Daoy (cell line): Measurements from ENCODE around the gene HNMT. TPM values are rescaled to one million over a fixed set of nuclear protein-coding genes. Genes with fewer than 3 reads are reported as not detected.
"Not testable (repeated sequence)": the region's sequence is repeated elsewhere in the genome, so short reads cannot be mapped to it uniquely, and the experiment has no call there.

Experiments
- DNase-seq: peaks from one replicate; pipeline ENCODE4 v3.0.0-alpha.2; 2015; ENCODE audit warnings: low read depth
- total RNA-seq: library from RNA; depleted of rRNA; stranded (reverse); fragments of >200 nt; shearing (Covaris generic); gene quantifications from 2 replicates; pipeline ENCODE4 v1.2.3, GENCODE V29; 2014

The HNMT gene
- total RNA-seq, 1 experiment from 2014 or later = 7.1 TPM

- DNase-seq = no peak
These were observed 19.0 kb upstream of the HNMT start for GRCh38 chr2:137945229-137945628.

GRCh38 chr2:137946227-137946626 is 18.0 kb upstream of the HNMT start:
- DNase-seq = no peak

- no peak for DNase-seq
These were observed 17.1 kb upstream of the HNMT start for GRCh38 chr2:137947032-137947727.

GRCh38 chr2:137947728-137948336 is 16.4 kb upstream of the HNMT start:
- peak; percentile 47 for DNase-seq

- DNase-seq = no peak
These were observed 15.4 kb upstream of the HNMT start for GRCh38 chr2:137948894-137949293.

GRCh38 chr2:137950238-137950637 is 14.0 kb upstream of the HNMT start:
- no peak for DNase-seq

- peak; percentile 13 for DNase-seq
These were observed 12.7 kb upstream of the HNMT start for GRCh38 chr2:137951586-137951985.

- peak; percentile 55 for DNase-seq
These were observed 11.6 kb upstream of the HNMT start for GRCh38 chr2:137952586-137953129.

GRCh38 chr2:137955536-137955935 is 8.7 kb upstream of the HNMT start:
- no peak for DNase-seq

GRCh38 chr2:137957033-137957432 is 7.2 kb upstream of the HNMT start:
- peak; percentile 17 for DNase-seq

GRCh38 chr2:137959166-137959565 is 5.1 kb upstream of the HNMT start:
- no peak for DNase-seq

- DNase-seq = no peak
These were observed 4.0 kb upstream of the HNMT start for GRCh38 chr2:137960223-137960622.

- DNase-seq = no peak
These were observed 2.7 kb upstream of the HNMT start for GRCh38 chr2:137961602-137962001.

GRCh38 chr2:137963535-137964065 is 673 bp upstream of the HNMT start:
- no peak for DNase-seq

GRCh38 chr2:137964859-137965459 is 686 bp downstream of the HNMT start:
- DNase-seq = no peak

- no peak for DNase-seq
These were observed 1.8 kb downstream of the HNMT start for GRCh38 chr2:137966043-137966442.

- DNase-seq = no peak
These were observed 2.8 kb downstream of the HNMT start for GRCh38 chr2:137967042-137967441.

GRCh38 chr2:137968477-137969417 is 4.5 kb downstream of the HNMT start:
- no peak for DNase-seq

GRCh38 chr2:137969418-137969765 is 5.1 kb downstream of the HNMT start:
- peak; percentile 74 for DNase-seq

GRCh38 chr2:137969876-137970275 is 5.6 kb downstream of the HNMT start:
- no peak for DNase-seq

- DNase-seq = not testable (repeated sequence)
These were observed 7.0 kb downstream of the HNMT start for GRCh38 chr2:137971259-137971658.

- DNase-seq = no peak
These were observed 9.0 kb downstream of the HNMT start for GRCh38 chr2:137973280-137973679.
